ENCODE measurements around the gene CRLF3.

CRLF3 gene

GRCh38 chr17:30824356-30825145 lies at the start of gene CRLF3:
TSS of gene CRLF3 (minus strand) at chr17:30824692. CDS start at chr17:30824651, 41 bp downstream.
- peak within 1 kb of the TSS; percentile 80 for H3K4me3 ChIP-seq (ENCODE audit: low read depth, low read length)
- peak; percentile 15; the same call in 1 of the 2 replicates for TF ChIP-seq CTCF (IDR thresholded peaks at IDR 0.05; ENCODE audit: low read depth, low read length)

GRCh38 chr17:30869005-30869404 lies 44.5 kb upstream of the CRLF3 start:
- TF ChIP-seq CTCF (IDR thresholded peaks at IDR 0.05; ENCODE audit: low read depth, low read length): no peak
- no peak overlapping the region for H3K4me3 ChIP-seq (ENCODE audit: low read depth, low read length)

GRCh38 chr17:30864636-30865035 lies 40.1 kb upstream of the CRLF3 start:
- H3K4me3 ChIP-seq (ENCODE audit: low read depth, low read length): no peak overlapping the region
- TF ChIP-seq CTCF (IDR thresholded peaks at IDR 0.05; ENCODE audit: low read depth, low read length): no peak

GRCh38 chr17:30858556-30859250 lies 34.2 kb upstream of the CRLF3 start:
- no peak overlapping the region for H3K4me3 ChIP-seq (ENCODE audit: low read depth, low read length)
- TF ChIP-seq CTCF (IDR thresholded peaks at IDR 0.05; ENCODE audit: low read depth, low read length): no peak

GRCh38 chr17:30854146-30854545 lies 29.7 kb upstream of the CRLF3 start:
- no peak overlapping the region for H3K4me3 ChIP-seq (ENCODE audit: low read depth, low read length)
- no peak for TF ChIP-seq CTCF (IDR thresholded peaks at IDR 0.05; ENCODE audit: low read depth, low read length)

GRCh38 chr17:30848021-30848420 lies 23.5 kb upstream of the CRLF3 start:
- no peak for TF ChIP-seq CTCF (IDR thresholded peaks at IDR 0.05; ENCODE audit: low read depth, low read length)
- H3K4me3 ChIP-seq (ENCODE audit: low read depth, low read length): no peak overlapping the region

GRCh38 chr17:30840771-30841170 lies 16.3 kb upstream of the CRLF3 start:
- no peak overlapping the region for H3K4me3 ChIP-seq (ENCODE audit: low read depth, low read length)
- no peak for TF ChIP-seq CTCF (IDR thresholded peaks at IDR 0.05; ENCODE audit: low read depth, low read length)
